HG03025 (cell line): ENCODE data around the gene DNAAF6.

Experiments
- ATAC-seq: cut with Tn5 transposase; IDR thresholded peaks from one replicate; pipeline ENCODE4 v1.9.1; 2021; ENCODE audit warnings: mild to moderate bottlenecking, moderate library complexity; ENCODE audit not compliant: unreplicated experiment, low FRiP score

The DNAAF6 gene

DNA sequence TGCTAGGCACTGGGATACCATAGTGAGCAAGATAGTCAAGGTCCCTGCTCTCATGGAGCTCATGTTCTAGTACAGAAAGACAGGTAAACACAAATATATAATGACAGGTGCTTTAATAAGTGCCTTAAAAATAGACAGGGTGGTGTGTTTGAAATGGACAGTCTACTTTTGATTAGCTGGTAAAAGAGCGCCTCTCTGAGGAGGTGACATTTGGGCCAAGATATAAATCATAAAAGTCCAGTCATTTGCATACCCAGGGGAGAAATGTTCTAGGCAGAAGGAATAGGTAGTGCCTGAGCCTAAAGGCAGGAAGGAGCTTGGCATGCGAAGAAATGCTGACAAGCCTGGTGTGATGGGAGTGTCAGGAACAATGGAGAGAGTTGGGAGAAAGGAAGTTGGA is 83.6 kb downstream of the DNAAF6 start:
- no peak for ATAC-seq

DNA sequence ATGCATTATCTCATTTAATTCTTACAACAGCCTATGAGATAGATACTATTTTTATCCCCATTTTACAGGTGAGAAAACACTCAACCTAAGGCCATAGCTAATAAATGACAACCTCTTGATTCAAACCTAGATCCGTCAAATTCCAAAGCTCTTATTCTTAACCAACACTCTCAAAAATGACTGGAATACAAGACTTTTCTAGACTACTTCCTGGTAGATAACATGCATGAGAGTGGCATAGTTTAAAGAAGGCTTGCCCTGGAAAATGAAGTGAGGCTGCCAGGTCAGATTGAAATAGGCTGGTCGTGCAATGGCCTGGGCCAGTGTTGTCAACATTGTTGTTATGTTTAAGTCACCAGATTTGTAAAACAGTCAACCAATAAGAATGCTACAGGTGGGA is 86.6 kb downstream of the DNAAF6 start:
- no peak for ATAC-seq
